A549 (cell line): ENCODE data around the gene DYSF.

Source experiments
- ESRRA ChIP-seq: fragments of 150-350 bp; IDR thresholded peaks from 2 replicates; pipeline ENCODE4 v1.6.1; 2014; ENCODE audit warnings: mild to moderate bottlenecking, low read length, borderline replicate concordance
- HOXB5 ChIP-seq: fragments of 250-450 bp; sonication (Bioruptor Pico); IDR thresholded peaks from 2 replicates; pipeline ENCODE4 v1.5.0; 2020; ENCODE audit warnings: mild to moderate bottlenecking, moderate library complexity
- KDM1A ChIP-seq: fragments of 200-600 bp; sonication (generic); IDR thresholded peaks from 2 replicates; pipeline ENCODE4 v1.6.1; 2016; ENCODE audit warnings: low read depth, mild to moderate bottlenecking
- POLR2A ChIP-seq: IDR thresholded peaks from 2 replicates; pipeline ENCODE4 v1.6.1; 2012; ENCODE audit warnings: mild to moderate bottlenecking, low read length

DNA sequence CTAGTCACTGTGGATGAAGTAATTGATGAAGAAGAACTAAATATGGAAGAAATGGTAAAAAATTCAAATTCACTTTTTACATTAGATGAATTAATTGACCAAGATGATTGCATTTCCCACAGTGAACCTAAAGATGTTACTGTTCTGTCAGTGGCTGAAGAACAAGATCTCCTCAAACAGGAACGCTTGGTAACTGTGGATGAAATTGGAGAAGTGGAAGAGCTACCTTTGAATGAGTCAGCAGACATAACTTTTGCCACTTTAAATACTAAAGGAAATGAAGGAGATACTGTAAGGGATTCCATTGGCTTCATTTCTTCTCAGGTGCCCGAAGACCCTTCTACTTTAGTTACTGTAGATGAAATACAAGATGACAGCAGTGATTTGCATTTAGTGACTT, 26.6 kb upstream of the DYSF start:
- TF ChIP-seq KDM1A (no peak), POLR2A (no peak), HOXB5 (no peak), ESRRA (no peak)
